CD4-positive, alpha-beta T cell treated with Interleukin-6 at 100 ng/mL for 8 hours (primary cell): Measurements from ENCODE around the gene MED31.
A peak's percentile ranks its signal among the peaks of the same experiment; 100 is the strongest.
"Not testable (repeated sequence)": the region's sequence is repeated elsewhere in the genome, so short reads cannot be mapped to it uniquely, and the experiment has no call there.

ENCODE experiments used
- DNase-seq: peaks from one replicate; pipeline ENCODE4 v3.0.0-alpha.2; 2020; ENCODE audit warnings: mixed read lengths, low spot score

MED31 gene

DNA sequence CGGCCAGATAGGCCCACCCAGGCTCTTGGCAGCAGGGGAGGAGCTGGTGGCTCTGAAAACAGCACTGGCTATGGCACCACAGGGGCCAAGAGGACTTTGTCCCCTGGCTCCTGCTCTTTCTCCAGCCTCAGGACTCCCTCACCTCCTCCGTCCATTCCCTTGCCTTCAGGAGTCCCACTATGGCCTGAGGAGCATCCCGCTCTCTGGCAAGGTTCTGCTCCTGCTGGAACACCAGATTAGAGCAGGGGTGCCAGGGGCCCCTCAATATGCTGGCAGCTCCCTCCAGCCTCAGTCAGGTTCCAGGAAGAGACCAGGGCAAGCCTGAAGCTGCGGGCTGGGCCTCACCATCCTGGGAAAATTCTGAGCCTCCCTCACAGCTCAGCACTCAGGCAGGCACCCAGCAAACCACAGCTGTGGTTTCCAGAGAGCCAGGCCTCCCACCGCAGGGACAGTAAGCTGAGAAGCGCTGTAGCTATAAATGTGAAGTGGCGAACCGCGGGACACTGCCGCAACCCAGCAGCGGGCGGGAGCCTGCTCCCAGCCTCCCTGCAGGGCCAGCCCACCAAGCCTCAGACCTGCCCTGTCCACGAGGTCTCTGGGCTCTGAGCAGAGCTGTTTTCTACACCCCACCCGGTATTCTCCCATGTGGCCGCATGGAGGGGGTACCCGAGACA, 25.9 kb upstream of the MED31 start:
- no peak for DNase-seq

DNA sequence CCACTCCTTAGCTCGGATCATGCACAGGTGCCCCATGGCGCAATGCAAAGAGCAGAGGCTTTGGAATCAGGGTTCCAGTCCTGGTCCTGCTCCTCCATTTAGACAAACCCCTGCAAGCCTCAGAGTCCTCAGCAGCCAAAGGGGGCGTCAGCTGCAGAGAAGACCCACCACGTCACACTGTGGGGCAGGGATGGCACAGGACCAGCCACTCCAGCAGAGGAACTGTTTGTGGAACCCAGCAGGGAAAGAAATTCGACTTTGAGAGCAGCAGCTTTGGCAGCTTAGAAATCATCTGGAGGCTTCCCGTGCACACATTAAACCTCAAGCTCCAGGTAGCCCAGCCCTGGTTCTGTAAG, 25.4 kb upstream of the MED31 start:
- DNase-seq, result no peak

DNA sequence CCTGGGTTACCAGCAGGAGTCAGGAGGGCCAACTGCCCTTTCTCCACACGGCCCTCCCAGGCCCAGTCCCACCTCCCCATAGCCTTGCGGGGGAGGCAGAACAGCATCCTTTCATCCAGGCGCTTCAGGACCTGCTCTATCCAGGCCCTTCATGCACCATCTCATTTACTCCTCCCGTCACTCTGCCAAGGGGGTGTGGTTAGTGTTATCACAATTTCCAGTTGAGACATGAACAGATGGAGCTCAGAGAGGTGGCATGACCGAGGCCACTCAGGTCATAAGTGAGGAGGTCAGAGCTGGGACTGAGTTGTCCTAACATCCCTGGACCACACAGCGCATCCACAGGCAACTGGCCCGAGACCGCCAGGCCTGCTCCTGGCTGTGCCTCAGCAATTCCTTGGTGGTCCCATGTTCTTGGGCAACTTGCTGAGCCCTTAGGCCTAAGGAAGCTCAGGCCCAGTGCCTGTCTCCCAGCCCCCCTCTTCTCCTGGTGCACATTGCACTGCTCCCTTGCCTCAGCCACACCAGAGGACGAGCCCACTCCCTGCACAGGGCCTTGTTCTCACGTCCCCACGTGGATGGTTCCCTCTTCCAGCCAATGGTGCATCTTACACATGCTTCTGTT, 23.9 kb upstream of the MED31 start:
- DNase-seq, result no peak

DNA sequence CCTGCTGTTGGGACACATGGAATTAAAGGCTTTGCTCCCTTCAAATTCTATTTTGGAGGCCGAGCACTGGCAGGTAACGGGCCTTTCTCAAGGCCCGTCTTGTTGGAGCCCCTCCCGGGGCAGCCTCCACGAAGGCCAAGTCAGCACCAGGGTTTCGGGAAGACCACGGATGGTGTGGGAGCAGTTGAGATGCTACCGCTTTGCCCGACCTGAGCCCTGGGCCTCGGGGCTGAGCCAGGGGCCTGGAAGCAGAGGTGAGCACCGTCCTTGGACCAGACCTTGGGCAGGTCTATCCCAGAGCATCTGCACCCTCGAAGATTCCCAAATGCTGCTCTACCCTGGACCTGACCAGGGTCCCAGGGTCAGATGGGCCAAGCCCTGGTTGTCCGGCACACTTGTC, 23.2 kb upstream of the MED31 start:
- DNase-seq, result no peak

DNA sequence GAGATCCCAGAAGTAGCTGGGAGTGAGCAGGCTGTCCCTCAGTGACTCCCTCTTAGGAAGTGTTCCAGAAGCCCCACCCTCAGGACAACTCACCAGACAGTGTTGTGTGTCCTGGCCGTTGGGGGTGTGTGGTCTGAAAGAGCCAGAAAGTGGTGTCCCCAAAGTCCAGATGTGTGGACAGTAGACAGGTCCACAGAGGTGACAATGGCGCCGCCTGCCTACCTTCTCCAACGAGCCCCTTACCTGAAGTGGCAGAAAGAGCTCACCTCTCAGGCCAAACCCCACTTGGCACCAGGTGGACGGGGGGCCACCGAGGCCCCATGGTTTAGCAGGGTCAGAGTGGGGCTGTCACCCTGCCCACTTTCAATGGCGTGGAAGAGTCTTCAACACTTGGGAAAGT, 20.0 kb upstream of the MED31 start:
- DNase-seq, result no peak

DNA sequence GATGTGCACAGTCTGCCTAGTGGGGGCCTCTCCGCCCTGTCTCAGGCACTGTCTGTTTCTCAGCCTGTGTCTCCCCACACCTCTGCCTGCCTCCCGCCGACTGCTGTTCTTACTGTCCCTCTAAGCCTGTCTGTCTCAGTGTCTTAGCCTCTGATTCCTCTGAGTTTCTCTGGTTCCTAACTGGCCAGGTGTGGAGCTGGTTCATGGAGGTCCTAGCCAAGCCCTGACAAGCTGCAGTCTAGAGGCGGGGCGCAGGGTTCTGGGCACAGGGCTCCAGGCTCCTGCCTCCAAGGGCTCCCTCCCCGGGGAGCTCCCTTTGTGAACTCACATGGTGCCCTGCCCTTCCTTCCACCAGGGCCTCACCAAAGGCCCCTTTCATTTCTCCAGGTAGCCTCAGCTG, 19.6 kb upstream of the MED31 start:
- DNase-seq, result no peak

DNA sequence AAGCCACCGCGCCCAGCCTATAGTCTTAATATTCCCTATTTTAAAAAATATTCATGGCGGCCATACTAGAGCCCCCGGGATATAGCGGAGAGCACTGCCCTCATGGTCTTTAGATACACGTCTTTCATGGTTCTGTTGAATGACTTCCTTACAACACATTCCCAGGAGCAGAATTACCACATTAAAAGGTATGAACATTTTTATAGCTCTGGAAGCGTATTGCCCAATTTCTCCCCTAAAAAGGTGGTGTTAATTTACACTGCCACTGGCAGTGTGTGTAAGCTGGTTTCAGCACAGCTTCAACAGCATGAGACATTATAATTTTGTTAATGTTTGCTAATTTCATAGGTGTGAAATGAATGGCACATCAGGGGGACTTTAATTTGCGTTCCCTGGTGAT, 19.2 kb upstream of the MED31 start:
- no peak for DNase-seq

DNA sequence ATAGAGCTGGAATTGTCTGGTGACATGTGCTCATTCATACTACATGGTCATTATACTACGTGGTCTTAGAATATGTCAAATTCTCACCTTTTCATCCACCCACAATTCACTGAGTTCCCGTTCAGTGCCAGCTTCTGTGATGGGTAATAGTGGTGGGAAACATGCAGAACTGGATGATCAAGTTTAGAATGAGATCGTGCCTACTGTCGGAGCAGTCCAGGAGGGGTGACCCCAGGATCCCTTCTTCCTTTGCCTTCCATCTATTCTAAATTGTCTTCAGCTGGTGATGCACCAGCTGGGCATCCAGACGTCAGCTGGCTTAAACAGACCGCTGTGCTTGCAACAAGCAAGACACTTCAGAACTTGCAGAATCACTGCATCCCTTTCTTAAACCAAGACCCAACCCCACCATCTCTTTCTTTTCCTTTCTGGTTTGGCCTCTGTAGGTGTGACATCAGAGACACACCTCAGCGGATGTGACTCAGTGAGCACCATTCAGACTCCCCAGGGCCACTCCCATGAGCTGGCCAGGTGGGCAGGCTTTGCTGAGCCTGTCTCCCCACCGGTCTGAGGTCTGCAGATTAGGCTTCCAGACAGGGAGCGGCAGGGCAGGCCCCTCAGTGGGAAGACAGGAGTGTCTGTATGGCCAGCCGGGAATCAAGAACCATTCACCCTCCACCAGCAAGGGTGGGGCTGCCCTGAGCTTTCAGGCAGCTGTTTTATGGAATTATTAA, 18.2 kb upstream of the MED31 start:
- DNase-seq, result no peak

DNA sequence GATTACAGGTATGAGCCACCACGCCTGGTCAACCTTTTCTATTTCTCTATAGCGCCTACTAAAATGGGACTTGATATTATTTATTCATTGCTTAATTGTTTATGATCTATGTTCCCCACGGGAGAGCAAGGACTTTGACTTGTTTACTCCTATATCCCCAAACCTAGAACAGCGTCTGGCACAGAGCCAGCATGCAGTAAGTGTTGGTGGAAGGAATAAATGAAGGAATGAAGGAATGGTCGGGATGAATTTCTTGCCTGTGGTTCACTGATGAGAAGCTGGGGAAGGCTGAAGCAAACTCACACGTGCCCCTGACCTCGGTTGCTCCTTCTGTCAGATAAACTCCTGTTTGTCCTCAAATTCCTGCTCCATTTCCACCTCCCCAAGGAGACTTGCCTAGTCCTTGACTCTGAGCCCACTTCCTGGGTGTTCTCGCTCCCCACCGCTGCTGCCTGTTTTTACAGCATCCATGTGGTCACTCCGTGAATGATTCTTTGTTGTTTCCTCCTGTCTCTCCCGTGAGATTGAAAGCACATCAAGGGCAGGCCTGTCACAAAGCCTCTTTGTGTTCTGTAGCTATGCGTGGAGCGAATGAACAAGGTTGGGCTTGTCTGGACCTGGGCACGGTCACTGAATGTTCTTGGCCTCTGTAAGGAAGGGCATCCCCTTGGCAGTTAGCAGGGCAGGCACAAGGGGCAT, 17.5 kb upstream of the MED31 start:
- DNase-seq, result no peak

DNA sequence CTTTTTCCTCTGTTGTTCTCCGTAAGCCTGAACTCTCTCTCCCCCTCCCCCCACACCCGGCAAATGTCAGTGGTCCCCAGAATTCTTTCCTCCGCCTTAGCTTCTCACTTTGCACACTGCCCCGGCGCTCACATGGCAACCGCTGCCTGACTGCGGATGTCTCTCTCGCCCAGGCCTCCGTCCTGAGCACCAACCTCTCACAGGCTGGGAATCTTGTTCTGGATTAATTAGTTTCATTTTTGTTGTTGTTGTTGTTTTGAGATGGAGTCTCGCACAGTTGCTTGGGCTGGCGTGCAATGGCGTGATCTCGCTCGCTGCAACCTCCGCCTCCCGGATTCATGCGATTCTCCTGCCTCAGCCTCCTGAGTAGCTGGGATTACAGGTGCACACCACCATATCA, 16.8 kb upstream of the MED31 start:
- DNase-seq, result no peak

DNA sequence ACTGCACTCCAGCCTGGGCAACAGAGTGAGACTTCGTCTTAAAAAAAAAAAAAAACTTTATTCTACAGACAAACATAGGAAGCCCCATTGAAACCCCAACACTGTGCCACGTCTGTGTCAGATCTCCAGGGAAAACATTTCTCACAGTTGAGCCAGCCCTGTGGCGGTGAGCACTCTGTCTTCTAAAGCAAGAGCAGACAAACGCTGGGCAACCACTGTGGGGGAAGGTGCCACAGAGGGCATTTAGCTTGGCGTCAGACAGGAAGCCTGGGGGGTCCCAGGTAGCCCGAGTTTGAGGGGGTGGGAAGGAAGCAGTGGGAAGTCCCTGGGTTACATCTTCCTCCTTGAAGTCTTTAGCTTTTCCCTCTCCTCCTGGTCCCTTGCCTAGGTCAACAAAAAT, 16.1 kb upstream of the MED31 start:
- no peak for DNase-seq

DNA sequence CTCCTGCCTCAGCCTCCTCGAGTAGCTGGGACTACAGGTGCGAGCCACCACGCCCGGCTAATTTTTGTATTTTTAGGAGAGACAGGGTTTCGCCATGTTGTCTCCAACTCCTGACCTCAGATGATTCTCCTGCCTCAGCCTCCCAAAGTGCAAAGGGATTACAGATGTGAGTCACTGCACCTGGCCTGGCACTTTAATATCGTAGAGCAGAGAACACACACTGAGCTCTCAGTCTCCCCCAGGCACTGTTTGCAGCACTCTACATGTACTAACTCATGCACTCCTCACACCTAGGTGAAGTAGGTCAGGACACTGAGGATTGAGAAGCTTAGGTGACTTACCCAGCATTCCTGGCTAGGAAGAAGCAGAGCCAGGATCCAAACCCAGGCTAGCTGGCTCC, 15.2 kb upstream of the MED31 start:
- no peak for DNase-seq

DNA sequence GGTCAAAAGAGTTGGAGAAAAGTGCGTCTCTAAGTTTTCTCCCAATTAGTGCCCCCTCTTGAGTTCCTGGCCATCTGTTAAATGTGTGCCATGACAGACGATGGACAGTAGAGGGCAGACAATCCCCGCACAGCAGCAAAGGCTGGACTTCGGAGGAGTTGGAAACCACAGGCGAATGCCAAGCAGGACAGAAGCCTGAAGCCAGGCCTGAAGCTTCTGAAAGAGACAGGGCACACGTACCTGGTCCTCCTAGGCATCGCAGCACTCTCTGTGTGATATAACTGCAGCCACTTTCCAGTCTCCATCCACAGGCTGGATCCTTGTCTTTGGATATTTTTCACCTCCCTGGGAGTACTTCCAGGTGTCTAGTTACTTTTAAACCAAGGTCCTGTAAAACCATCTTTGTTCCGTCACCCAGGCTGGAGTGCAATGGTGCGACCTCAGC, 14.7 kb upstream of the MED31 start:
- peak; percentile 44 for DNase-seq

DNA sequence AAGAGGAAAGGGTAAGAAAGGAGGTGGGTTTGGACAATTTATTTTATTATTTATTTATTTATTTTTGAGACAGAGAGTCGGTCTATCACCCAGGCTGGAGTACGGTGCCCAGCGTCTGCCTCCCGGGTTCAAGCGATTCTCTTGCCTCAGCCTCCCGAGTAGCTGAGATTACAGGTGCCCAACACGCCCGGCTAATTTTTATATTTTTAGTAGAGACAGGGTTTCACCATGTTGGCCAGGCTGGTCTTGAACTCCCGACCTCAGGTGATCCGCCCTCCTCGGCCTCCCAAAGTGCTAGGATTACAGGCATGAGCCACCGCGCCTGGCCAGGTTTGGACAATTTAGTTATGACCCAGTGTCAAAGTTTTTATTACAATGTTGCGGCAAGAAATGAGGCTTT, 11.8 kb upstream of the MED31 start:
- DNase-seq, result not testable (repeated sequence)

DNA sequence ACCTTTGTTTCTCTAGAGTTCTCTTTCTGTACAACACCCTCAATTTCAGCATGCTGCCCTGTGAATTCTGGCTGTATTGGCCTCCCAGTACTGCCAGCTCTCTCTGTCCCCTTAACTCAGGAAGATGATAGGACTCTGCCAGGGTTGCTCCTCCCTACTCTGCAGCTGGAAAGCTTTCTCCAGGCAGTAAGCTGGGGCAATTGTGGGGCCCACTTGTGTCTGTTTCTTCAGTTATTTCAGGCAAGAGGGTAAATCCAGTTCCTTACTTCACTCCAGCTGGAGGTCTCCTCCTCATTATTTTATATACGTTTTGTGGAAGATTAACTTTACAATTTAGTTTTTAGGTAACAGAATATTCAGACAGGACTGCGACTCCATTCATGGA, 10.1 kb upstream of the MED31 start:
- DNase-seq, result no peak

DNA sequence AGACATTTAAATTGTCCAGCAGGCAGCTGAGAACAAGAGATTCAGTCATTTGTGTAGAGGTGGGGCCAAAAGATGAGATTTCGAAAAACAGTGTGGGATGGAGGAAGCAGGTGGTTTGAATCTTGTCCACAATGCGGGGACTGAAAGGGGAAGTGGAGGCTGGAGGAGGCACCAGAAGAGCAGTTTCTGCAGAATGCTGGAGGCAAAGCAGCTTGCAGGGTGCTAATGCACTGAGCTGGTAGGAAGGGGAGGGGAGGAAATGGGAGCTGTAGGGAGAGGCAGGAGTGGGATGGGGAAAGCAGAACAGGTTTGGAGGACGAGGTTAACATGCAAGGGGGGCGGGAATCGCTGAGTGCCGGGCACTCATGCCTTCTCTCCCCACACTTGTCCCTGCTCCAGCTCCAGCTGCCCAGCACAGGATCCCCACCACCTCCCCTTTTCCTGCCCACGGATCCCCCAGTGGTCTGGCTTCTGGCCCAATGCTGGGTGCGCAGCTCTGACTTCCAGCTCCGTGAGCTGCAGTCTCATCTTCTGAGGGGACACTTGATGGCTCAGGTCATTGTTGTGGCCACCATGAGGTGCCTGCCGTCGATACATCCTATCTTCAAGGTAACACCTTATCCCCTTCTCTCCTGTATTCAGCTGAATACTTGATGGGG, 9.5 kb upstream of the MED31 start:
- DNase-seq, result no peak

DNA sequence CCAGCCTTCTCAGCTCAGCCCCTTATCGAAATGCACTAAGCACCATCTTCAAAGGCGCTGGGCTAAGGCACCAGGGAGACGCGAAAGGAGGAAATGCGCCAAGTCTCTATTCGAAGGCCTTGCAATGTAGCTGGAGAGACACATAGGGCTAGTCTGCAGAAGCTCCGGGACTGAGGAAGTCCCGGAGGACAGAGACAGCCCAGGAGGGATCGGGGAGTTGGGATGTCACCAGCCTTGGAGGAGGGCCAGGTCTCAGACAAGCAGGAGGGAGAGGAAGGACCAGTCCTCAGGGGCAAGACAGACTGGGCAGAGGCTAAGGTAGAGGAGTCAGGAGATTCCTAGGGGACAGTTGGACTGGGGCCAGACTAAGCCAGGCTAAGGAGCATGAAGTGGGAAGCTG, 8.7 kb upstream of the MED31 start:
- DNase-seq, result no peak

DNA sequence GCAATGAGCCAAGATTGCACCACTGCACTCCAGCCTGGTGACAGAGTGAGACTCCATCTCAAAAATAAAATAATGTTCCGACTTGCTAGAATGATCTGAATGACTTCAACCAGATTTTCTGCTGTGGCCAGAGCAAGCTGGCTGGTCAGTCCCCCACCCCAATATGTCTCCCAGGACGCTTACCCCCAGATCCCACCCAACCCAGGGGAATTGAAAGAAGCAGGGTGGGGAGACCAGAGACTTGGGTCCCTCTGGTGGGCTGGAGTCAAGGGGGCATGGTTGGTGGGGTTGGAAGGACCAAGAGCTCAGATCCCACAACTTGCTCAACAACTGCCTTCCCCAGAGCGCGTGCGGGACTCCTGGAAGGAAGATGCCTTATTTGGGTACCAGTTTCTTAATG, 7.0 kb upstream of the MED31 start:
- not testable (repeated sequence) for DNase-seq

DNA sequence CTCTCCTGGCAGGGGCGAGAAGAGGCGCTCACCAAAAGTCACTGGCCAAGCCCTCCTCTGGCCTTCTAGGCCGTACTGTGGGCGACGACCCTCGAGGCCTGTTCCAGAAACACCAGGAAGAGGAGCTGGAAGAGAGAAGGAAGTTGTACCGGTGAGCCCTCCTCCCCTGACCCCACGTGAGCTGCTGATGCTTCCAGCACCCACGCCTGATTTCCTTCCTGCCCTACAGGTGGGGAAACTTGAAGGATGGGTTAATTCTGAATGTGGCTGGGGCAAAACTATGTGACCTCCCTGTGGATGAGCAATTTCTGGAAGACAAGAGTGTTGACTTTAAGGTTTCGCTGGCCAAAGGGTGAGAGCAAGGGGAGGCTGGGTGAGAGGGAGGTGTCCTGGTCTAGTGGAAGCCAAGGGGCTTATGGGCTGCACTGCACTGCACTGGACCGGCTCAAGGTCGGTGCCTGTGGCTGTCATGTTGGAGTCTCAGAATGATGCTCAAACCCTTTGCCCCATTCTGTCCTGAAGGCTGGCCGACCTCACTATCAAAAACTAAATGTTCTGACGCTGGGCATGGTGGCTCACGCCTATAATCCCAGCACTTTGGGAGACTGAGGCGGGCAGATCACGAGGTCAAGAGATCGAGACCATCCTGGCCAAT, 6.4 kb upstream of the MED31 start:
- no peak for DNase-seq

DNA sequence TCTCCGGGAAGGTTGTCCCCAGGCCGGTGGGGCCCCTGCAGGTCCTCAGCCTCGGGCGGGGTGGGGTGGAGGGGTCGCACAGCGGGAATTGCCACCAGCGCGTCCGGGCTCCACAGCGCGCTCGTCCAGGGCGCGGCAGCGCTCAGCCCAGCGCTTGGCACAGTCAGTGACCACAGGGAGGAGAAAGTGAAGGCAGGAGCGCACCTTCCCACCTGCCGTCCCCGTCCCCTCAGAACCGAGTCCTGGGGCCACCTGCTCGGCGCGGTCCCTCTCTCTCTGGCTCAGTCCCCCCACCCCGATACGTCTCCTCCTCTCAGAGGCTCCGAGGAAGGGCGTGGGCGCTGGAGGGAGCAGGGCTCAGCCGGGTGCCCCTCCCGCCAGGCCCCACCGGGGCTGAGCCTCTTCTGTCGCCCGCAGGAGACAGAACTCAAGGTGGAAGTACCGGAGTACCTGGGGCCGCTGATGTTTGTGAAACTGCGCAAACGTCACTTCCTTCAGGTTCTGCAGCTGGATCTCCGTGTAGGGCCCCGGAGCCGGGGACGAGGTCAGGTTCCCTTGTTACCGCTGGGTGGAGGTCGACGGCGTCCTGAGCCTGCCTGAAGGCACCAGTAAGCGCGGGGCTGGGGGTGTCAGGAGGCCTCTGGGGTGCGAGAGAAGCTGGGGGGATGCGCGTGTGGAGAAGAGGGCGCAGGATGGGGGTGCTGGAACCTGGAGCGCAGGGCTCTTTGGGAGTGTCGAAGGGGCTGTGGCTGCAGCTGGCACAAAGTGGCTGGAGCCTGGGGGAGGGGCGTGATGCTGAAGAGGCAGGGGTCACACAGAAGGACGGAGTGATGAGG, 5.6 kb upstream of the MED31 start:
- DNase-seq, result peak; percentile 65
